ENCODE data around the gene SLC16A8.
"Not testable (repeated sequence)": the region's sequence is repeated elsewhere in the genome, so short reads cannot be mapped to it uniquely, and the experiment has no call there.

Gene SLC16A8

GRCh38 chr22:38087855-38088254, 3.9 kb upstream of the SLC16A8 start:
- DNase-seq (ENCODE audit: low read depth in 2 of 2) = no peak

- DNase-seq (ENCODE audit: low read depth in 2 of 2) = no peak
These were observed 3.0 kb upstream of the SLC16A8 start for GRCh38 chr22:38086942-38087341.

GRCh38 chr22:38086001-38086845, 2.2 kb upstream of the SLC16A8 start:
- no peak for DNase-seq (ENCODE audit: low read depth in 2 of 2)

GRCh38 chr22:38085501-38085900, 1.5 kb upstream of the SLC16A8 start:
- no peak for DNase-seq (ENCODE audit: low read depth in 2 of 2)

GRCh38 chr22:38085056-38085455, 1.1 kb upstream of the SLC16A8 start:
- no peak for DNase-seq (ENCODE audit: low read depth in 2 of 2)

GRCh38 chr22:38082986-38083710, 836 bp downstream of the SLC16A8 start:
- no peak for DNase-seq (ENCODE audit: low read depth in 2 of 2)

- no peak for DNase-seq (ENCODE audit: low read depth in 2 of 2)
These were observed 1.8 kb downstream of the SLC16A8 start for GRCh38 chr22:38081941-38082828.

GRCh38 chr22:38081636-38081940, 2.4 kb downstream of the SLC16A8 start:
- no peak for DNase-seq (ENCODE audit: low read depth in 2 of 2)

- no peak for DNase-seq (ENCODE audit: low read depth in 2 of 2)
These were observed 2.9 kb downstream of the SLC16A8 start for GRCh38 chr22:38080850-38081635.

- DNase-seq (ENCODE audit: low read depth in 2 of 2) = no peak
These were observed 3.5 kb downstream of the SLC16A8 start for GRCh38 chr22:38080474-38080849.

- no peak for DNase-seq (ENCODE audit: low read depth in 2 of 2)
These were observed 4.2 kb downstream of the SLC16A8 start for GRCh38 chr22:38079804-38080203.

GRCh38 chr22:38079208-38079607, 4.8 kb downstream of the SLC16A8 start:
- not testable (repeated sequence) for DNase-seq (ENCODE audit: low read depth in 2 of 2)

- DNase-seq (ENCODE audit: low read depth in 2 of 2) = no peak
These were observed 5.7 kb downstream of the SLC16A8 start for GRCh38 chr22:38078046-38078840.

GRCh38 chr22:38077595-38077994, 6.4 kb downstream of the SLC16A8 start:
- no peak for DNase-seq (ENCODE audit: low read depth in 2 of 2)

- DNase-seq (ENCODE audit: low read depth in 2 of 2) = no peak
These were observed 6.9 kb downstream of the SLC16A8 start for GRCh38 chr22:38077096-38077495.

- no peak for DNase-seq (ENCODE audit: low read depth in 2 of 2)
These were observed 8.0 kb downstream of the SLC16A8 start for GRCh38 chr22:38075961-38076360.

GRCh38 chr22:38075105-38075825, 8.7 kb downstream of the SLC16A8 start:
- no peak for DNase-seq (ENCODE audit: low read depth in 2 of 2)

GRCh38 chr22:38074181-38075104, 9.5 kb downstream of the SLC16A8 start:
- DNase-seq (ENCODE audit: low read depth in 2 of 2) = no peak
